GM20000 (cell line): ENCODE results near the gene TEX11.

Experiments
- DNase-seq: peaks from one replicate; pipeline ENCODE4 v3.0.0; 2012; ENCODE audit warnings: low spot score
- CTCF ChIP-seq: IDR thresholded peaks from 2 replicates; pipeline ENCODE4 v1.5.1; 2012; ENCODE audit warnings: mild to moderate bottlenecking, control low read depth; ENCODE audit errors: extremely low read depth, missing control alignments

The TEX11 gene

GRCh38 chrX:70504772-70505450, 403.6 kb downstream of the TEX11 start:
- TF ChIP-seq CTCF: no peak

GRCh38 chrX:70500826-70501225, 407.7 kb downstream of the TEX11 start:
- TF ChIP-seq CTCF: no peak
- no peak for DNase-seq

More at GRCh38 chrX:70504772-70505450, 403.6 kb downstream of the TEX11 start:
- no peak for DNase-seq

- DNase-seq: no peak
- no peak for TF ChIP-seq CTCF
These were observed 410.4 kb downstream of the TEX11 start for GRCh38 chrX:70498129-70498528.

DNA sequence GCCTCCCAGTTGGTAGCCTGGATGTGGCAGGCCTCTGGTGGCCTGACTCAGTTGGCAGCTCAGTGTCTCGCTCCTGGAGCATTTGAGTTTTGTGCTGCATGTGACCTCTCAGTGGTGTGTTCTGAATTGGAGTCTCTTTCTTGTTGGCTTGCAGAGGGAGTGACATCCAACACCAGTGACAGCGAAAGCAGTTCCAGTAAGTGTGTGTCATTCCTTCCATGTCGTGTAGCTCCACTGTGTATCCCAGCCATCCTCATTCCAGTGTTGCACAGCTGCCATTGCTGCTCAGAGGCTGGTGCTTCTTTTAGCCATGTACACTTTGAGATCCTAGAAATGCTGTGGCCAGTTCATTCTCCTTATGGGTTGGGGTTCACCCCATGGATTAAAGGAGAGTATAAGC, 411.5 kb downstream of the TEX11 start:
- no peak for TF ChIP-seq CTCF
- no peak for DNase-seq

DNA sequence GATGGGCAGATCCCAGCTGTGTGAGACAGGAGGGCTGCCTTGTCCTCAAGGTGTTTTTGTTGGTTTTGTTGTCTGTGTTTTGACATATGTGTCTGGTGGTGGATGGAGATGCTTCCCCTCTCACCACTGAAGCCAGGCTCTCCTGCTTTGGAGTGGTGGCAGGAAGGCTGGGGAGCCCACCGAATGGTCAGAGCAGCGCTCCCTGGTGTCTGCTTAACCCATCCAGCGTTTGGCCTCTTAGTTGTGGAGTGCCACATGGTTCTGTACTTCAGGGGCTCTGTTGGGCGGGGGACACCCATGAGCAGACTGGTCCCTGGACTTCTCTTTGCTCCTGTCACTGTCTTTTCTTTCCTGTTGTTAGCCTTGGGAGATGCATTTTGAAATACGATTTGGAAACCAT, 412.0 kb downstream of the TEX11 start:
- DNase-seq: no peak
- TF ChIP-seq CTCF: no peak

GRCh38 chrX:70494441-70494840, 414.1 kb downstream of the TEX11 start:
- no peak for TF ChIP-seq CTCF
- DNase-seq: no peak

GRCh38 chrX:70488856-70489255, 419.7 kb downstream of the TEX11 start:
- DNase-seq: no peak
- TF ChIP-seq CTCF: no peak
